ENCODE results near the gene NFE2L2.
"Not testable (repeated sequence)": the region's sequence is repeated elsewhere in the genome, so short reads cannot be mapped to it uniquely, and the experiment has no call there.

Gene NFE2L2

GRCh38 chr2:177225965-177226360, 38.6 kb downstream of the NFE2L2 start:
- peaks cover 74% of the 10 kb centered on the region for H3F3A ChIP-seq (ENCODE audit: insufficient read depth, low read length)
- peaks cover 8% of the 10 kb centered on the region; the same call in 1 of the 2 replicates for H3K36me3 ChIP-seq (replicated peaks; ENCODE audit: insufficient read depth, low read length)
- no peaks in the 10 kb centered on the region for H3K9me3 ChIP-seq (replicated peaks; ENCODE audit: insufficient read depth, low read length)
- H3K9ac ChIP-seq (ENCODE audit: low read length), result no peak overlapping the region
- TF ChIP-seq EZH2 (optimal IDR thresholded peaks at IDR 0.05; ENCODE audit: low read depth, low read length) (no peak), EZH2phosphoT487 (IDR thresholded peaks at IDR 0.05; ENCODE audit: low read length) (no peak), CTCF (IDR thresholded peaks at IDR 0.05; ENCODE audit: low read length) (no peak)
- H4K20me1 ChIP-seq (ENCODE audit: insufficient read depth, low read length), result peaks cover 6% of the 10 kb centered on the region; the same call in 1 of the 2 replicates
- no peak overlapping the region for H3K4me3 ChIP-seq (ENCODE audit: low read length)
- no peak overlapping the region for H2AFZ ChIP-seq (ENCODE audit: low read length)
- H3K4me1 ChIP-seq (ENCODE audit: low read length), result no peaks in the 10 kb centered on the region
- H3K4me2 ChIP-seq (ENCODE audit: low read depth, low read length), result no peak overlapping the region
- H3K79me2 ChIP-seq (ENCODE audit: low read length), result peaks cover 7% of the 10 kb centered on the region; the same call in 1 of the 2 replicates
- H3K27ac ChIP-seq (ENCODE audit: low read length), result no peak overlapping the region
- H3K9me2 ChIP-seq (replicated peaks; ENCODE audit: insufficient read depth, low read length), result no peaks in the 10 kb centered on the region
- H3K27me3 ChIP-seq (replicated peaks; ENCODE audit: insufficient read depth, low read length), result no peaks in the 10 kb centered on the region
- DNase-seq, result no peak

GRCh38 chr2:177223436-177223835, 41.1 kb downstream of the NFE2L2 start:
- Histone ChIP-seq H3K79me2 (ENCODE audit: low read length) (peaks cover 20% of the 10 kb centered on the region), H3F3A (ENCODE audit: insufficient read depth, low read length) (peaks cover 59% of the 10 kb centered on the region), H4K20me1 (ENCODE audit: insufficient read depth, low read length) (peaks cover 22% of the 10 kb centered on the region), H3K36me3 (replicated peaks; ENCODE audit: insufficient read depth, low read length) (peaks cover 17% of the 10 kb centered on the region)
- not testable (repeated sequence) for H2AFZ ChIP-seq (ENCODE audit: low read length); DNase-seq; H3K27me3 ChIP-seq (replicated peaks; ENCODE audit: insufficient read depth, low read length); H3K27ac ChIP-seq (ENCODE audit: low read length); H3K9ac ChIP-seq (ENCODE audit: low read length); H3K4me3 ChIP-seq (ENCODE audit: low read length); H3K4me1 ChIP-seq (ENCODE audit: low read length); H3K9me2 ChIP-seq (replicated peaks; ENCODE audit: insufficient read depth, low read length); H3K4me2 ChIP-seq (ENCODE audit: low read depth, low read length); H3K9me3 ChIP-seq (replicated peaks; ENCODE audit: insufficient read depth, low read length)

- Histone ChIP-seq H4K20me1 (ENCODE audit: insufficient read depth, low read length) (peaks cover 32% of the 10 kb centered on the region), H3F3A (ENCODE audit: insufficient read depth, low read length) (peaks cover 59% of the 10 kb centered on the region), H3K36me3 (replicated peaks; ENCODE audit: insufficient read depth, low read length) (peaks cover 25% of the 10 kb centered on the region), H3K4me3 (ENCODE audit: low read length) (no peak overlapping the region), H3K79me2 (ENCODE audit: low read length) (peaks cover 34% of the 10 kb centered on the region), H3K4me1 (ENCODE audit: low read length) (no peaks in the 10 kb centered on the region), H2AFZ (ENCODE audit: low read length) (no peak overlapping the region), H3K27ac (ENCODE audit: low read length) (no peak overlapping the region), H3K9me3 (replicated peaks; ENCODE audit: insufficient read depth, low read length) (no peaks in the 10 kb centered on the region), H3K27me3 (replicated peaks; ENCODE audit: insufficient read depth, low read length) (no peaks in the 10 kb centered on the region), H3K9ac (ENCODE audit: low read length) (no peak overlapping the region), H3K9me2 (replicated peaks; ENCODE audit: insufficient read depth, low read length) (no peaks in the 10 kb centered on the region), H3K4me2 (ENCODE audit: low read depth, low read length) (no peak overlapping the region)
- DNase-seq, result no peak
- TF ChIP-seq CTCF (IDR thresholded peaks at IDR 0.05; ENCODE audit: low read length) (no peak), EZH2 (optimal IDR thresholded peaks at IDR 0.05; ENCODE audit: low read depth, low read length) (no peak), EZH2phosphoT487 (IDR thresholded peaks at IDR 0.05; ENCODE audit: low read length) (no peak)
These were observed 42.6 kb downstream of the NFE2L2 start for GRCh38 chr2:177221970-177222369.

GRCh38 chr2:177221534-177221933, 43.0 kb downstream of the NFE2L2 start:
- no peak overlapping the region for H3K4me3 ChIP-seq (ENCODE audit: low read length)
- no peak overlapping the region for H2AFZ ChIP-seq (ENCODE audit: low read length)
- TF ChIP-seq EZH2phosphoT487 (IDR thresholded peaks at IDR 0.05; ENCODE audit: low read length) (no peak), EZH2 (optimal IDR thresholded peaks at IDR 0.05; ENCODE audit: low read depth, low read length) (no peak), CTCF (IDR thresholded peaks at IDR 0.05; ENCODE audit: low read length) (no peak)
- no peak for DNase-seq
- H3K9me2 ChIP-seq (replicated peaks; ENCODE audit: insufficient read depth, low read length), result no peaks in the 10 kb centered on the region
- H3K4me1 ChIP-seq (ENCODE audit: low read length), result no peaks in the 10 kb centered on the region
- H3K36me3 ChIP-seq (replicated peaks; ENCODE audit: insufficient read depth, low read length), result peaks cover 29% of the 10 kb centered on the region
- no peak overlapping the region for H3K9ac ChIP-seq (ENCODE audit: low read length)
- H3K9me3 ChIP-seq (replicated peaks; ENCODE audit: insufficient read depth, low read length), result no peaks in the 10 kb centered on the region
- H4K20me1 ChIP-seq (ENCODE audit: insufficient read depth, low read length), result peaks cover 36% of the 10 kb centered on the region
- H3K27me3 ChIP-seq (replicated peaks; ENCODE audit: insufficient read depth, low read length), result no peaks in the 10 kb centered on the region
- H3K79me2 ChIP-seq (ENCODE audit: low read length), result peaks cover 39% of the 10 kb centered on the region
- no peak overlapping the region for H3K27ac ChIP-seq (ENCODE audit: low read length)
- H3F3A ChIP-seq (ENCODE audit: insufficient read depth, low read length), result peaks cover 60% of the 10 kb centered on the region
- no peak overlapping the region for H3K4me2 ChIP-seq (ENCODE audit: low read depth, low read length)

GRCh38 chr2:177219787-177220186, 44.7 kb downstream of the NFE2L2 start:
- not testable (repeated sequence) for H2AFZ ChIP-seq (ENCODE audit: low read length); H3K9me3 ChIP-seq (replicated peaks; ENCODE audit: insufficient read depth, low read length); H3K4me2 ChIP-seq (ENCODE audit: low read depth, low read length); H3K4me3 ChIP-seq (ENCODE audit: low read length); H3K27me3 ChIP-seq (replicated peaks; ENCODE audit: insufficient read depth, low read length); DNase-seq; H3K9me2 ChIP-seq (replicated peaks; ENCODE audit: insufficient read depth, low read length); H3K4me1 ChIP-seq (ENCODE audit: low read length); H3K27ac ChIP-seq (ENCODE audit: low read length); H3K9ac ChIP-seq (ENCODE audit: low read length)
- H4K20me1 ChIP-seq (ENCODE audit: insufficient read depth, low read length), result peaks cover 46% of the 10 kb centered on the region
- H3K79me2 ChIP-seq (ENCODE audit: low read length), result peaks cover 56% of the 10 kb centered on the region
- peaks cover 45% of the 10 kb centered on the region for H3F3A ChIP-seq (ENCODE audit: insufficient read depth, low read length)
- H3K36me3 ChIP-seq (replicated peaks; ENCODE audit: insufficient read depth, low read length), result peaks cover 34% of the 10 kb centered on the region

Measured in MM.1S (cell line).